HEK293 (cell line): ENCODE data around the gene SEC61A2.

Experiments
- HOXC10 ChIP-seq: sonication (generic); formaldehyde crosslinking; IDR thresholded peaks from 2 replicates; pipeline ENCODE4 v1.8.1; 2023; ENCODE audit warnings: mild to moderate bottlenecking, missing genetic modification reagents
- IKZF3 ChIP-seq: fragments of 450-650 bp; IDR thresholded peaks from 2 replicates; pipeline ENCODE4 v1.5.0; 2018; ENCODE audit warnings: missing biosample characterization, mild to moderate bottlenecking, missing genetic modification characterization, moderate library complexity
- MZF1 ChIP-seq: fragments of 450-650 bp; formaldehyde crosslinking; IDR thresholded peaks from 2 replicates; pipeline ENCODE4 v1.5.1; 2017; ENCODE audit warnings: missing biosample characterization, missing genetic modification characterization, borderline replicate concordance
- SP7 ChIP-seq: fragments of 450-650 bp; formaldehyde crosslinking; IDR thresholded peaks from 2 replicates; pipeline ENCODE4 v1.5.1; 2016; ENCODE audit warnings: missing biosample characterization, missing genetic modification characterization
- WT1 ChIP-seq: fragments of 450-650 bp; formaldehyde crosslinking; IDR thresholded peaks from 2 replicates; pipeline ENCODE4 v1.5.1; 2016; ENCODE audit warnings: missing biosample characterization, missing genetic modification characterization
- ZNF112 ChIP-seq: fragments of 450-650 bp; formaldehyde crosslinking; IDR thresholded peaks from 2 replicates; pipeline ENCODE4 v1.5.0; 2017; ENCODE audit warnings: missing biosample characterization, missing genetic modification characterization
- ZNF133 ChIP-seq: fragments of 450-650 bp; formaldehyde crosslinking; IDR thresholded peaks from 2 replicates; pipeline ENCODE4 v1.5.1; 2016; ENCODE audit warnings: missing biosample characterization, missing genetic modification characterization
- ZNF221 ChIP-seq: fragments of 450-650 bp; formaldehyde crosslinking; IDR thresholded peaks from 2 replicates; pipeline ENCODE4 v1.5.1; 2017; ENCODE audit warnings: missing biosample characterization, missing genetic modification characterization, borderline replicate concordance
- ZNF239 ChIP-seq: fragments of 450-650 bp; formaldehyde crosslinking; IDR thresholded peaks from 2 replicates; pipeline ENCODE4 v1.5.1; 2016; ENCODE audit warnings: missing biosample characterization, missing genetic modification characterization
- ZNF292 ChIP-seq: fragments of 450-650 bp; formaldehyde crosslinking; IDR thresholded peaks from 2 replicates; pipeline ENCODE4 v1.5.1; 2016; ENCODE audit warnings: low read depth, missing biosample characterization, missing genetic modification characterization, borderline replicate concordance
- ZNF350 ChIP-seq: fragments of 450-650 bp; formaldehyde crosslinking; IDR thresholded peaks from 2 replicates; pipeline ENCODE4 v1.5.0; 2017; ENCODE audit warnings: missing biosample characterization, mild to moderate bottlenecking, missing genetic modification characterization
- ZNF391 ChIP-seq: fragments of 450-650 bp; formaldehyde crosslinking; IDR thresholded peaks from 2 replicates; pipeline ENCODE4 v1.5.1; 2016; ENCODE audit warnings: low read depth, missing biosample characterization, missing genetic modification characterization, borderline replicate concordance
- ZNF510 ChIP-seq: fragments of 450-650 bp; formaldehyde crosslinking; IDR thresholded peaks from 2 replicates; pipeline ENCODE4 v1.5.1; 2018; ENCODE audit warnings: mild to moderate bottlenecking, missing genetic modification characterization, missing biosample characterization; ENCODE audit not compliant: insufficient replicate concordance
- ZNF530 ChIP-seq: fragments of 450-650 bp; formaldehyde crosslinking; IDR thresholded peaks from 2 replicates; pipeline ENCODE4 v1.5.1; 2016; ENCODE audit warnings: low read depth, missing biosample characterization, missing genetic modification characterization
- ZNF626 ChIP-seq: fragments of 450-650 bp; sonication (Bioruptor Pico); formaldehyde crosslinking; IDR thresholded peaks from 2 replicates; pipeline ENCODE4 v1.5.1; 2018; ENCODE audit warnings: missing biosample characterization, missing genetic modification characterization, inconsistent platforms
- ZNF658 ChIP-seq: fragments of 450-650 bp; formaldehyde crosslinking; IDR thresholded peaks from 2 replicates; pipeline ENCODE4; 2016; ENCODE audit warnings: missing biosample characterization, missing genetic modification characterization
- ZNF677 ChIP-seq: fragments of 450-650 bp; IDR thresholded peaks from 2 replicates; pipeline ENCODE4 v1.5.0; 2018; ENCODE audit warnings: missing biosample characterization, mild to moderate bottlenecking, missing genetic modification characterization, moderate library complexity
- ZNF701 ChIP-seq: fragments of 450-650 bp; formaldehyde crosslinking; IDR thresholded peaks from 2 replicates; pipeline ENCODE4 v1.5.1; 2016; ENCODE audit warnings: missing biosample characterization, missing genetic modification characterization
- ZNF707 ChIP-seq: fragments of 450-650 bp; formaldehyde crosslinking; IDR thresholded peaks from 2 replicates; pipeline ENCODE4 v1.5.1; 2016; ENCODE audit warnings: missing biosample characterization, missing genetic modification characterization
- ZNF785 ChIP-seq: fragments of 450-650 bp; formaldehyde crosslinking; IDR thresholded peaks from 2 replicates; pipeline ENCODE4 v1.5.1; 2016; ENCODE audit warnings: missing biosample characterization, missing genetic modification characterization
- TF ChIP-seq, protein P1 (sequence below): fragments of 450-650 bp; IDR thresholded peaks from 2 replicates; pipeline ENCODE4 v1.5.1; 2018; ENCODE audit warnings: missing biosample characterization, mild to moderate bottlenecking, missing genetic modification characterization
- TF ChIP-seq, protein P2 (sequence below): fragments of 450-650 bp; formaldehyde crosslinking; IDR thresholded peaks from 2 replicates; pipeline ENCODE4 v1.5.1; 2016; ENCODE audit warnings: missing biosample characterization, missing genetic modification characterization, borderline replicate concordance
- TF ChIP-seq, protein P3 (sequence below): fragments of 450-650 bp; formaldehyde crosslinking; IDR thresholded peaks from 2 replicates; pipeline ENCODE4 v1.5.1; 2016; ENCODE audit warnings: missing biosample characterization, missing genetic modification characterization
- TF ChIP-seq, protein P4 (sequence below): fragments of 450-650 bp; formaldehyde crosslinking; IDR thresholded peaks from 2 replicates; pipeline ENCODE4 v1.5.1; 2017; ENCODE audit warnings: missing biosample characterization, missing genetic modification characterization
- TF ChIP-seq, protein P5 (sequence below): fragments of 450-650 bp; formaldehyde crosslinking; IDR thresholded peaks from 2 replicates; pipeline ENCODE4 v1.5.1; 2016; ENCODE audit warnings: missing biosample characterization, missing genetic modification characterization

SEC61A2 gene

DNA sequence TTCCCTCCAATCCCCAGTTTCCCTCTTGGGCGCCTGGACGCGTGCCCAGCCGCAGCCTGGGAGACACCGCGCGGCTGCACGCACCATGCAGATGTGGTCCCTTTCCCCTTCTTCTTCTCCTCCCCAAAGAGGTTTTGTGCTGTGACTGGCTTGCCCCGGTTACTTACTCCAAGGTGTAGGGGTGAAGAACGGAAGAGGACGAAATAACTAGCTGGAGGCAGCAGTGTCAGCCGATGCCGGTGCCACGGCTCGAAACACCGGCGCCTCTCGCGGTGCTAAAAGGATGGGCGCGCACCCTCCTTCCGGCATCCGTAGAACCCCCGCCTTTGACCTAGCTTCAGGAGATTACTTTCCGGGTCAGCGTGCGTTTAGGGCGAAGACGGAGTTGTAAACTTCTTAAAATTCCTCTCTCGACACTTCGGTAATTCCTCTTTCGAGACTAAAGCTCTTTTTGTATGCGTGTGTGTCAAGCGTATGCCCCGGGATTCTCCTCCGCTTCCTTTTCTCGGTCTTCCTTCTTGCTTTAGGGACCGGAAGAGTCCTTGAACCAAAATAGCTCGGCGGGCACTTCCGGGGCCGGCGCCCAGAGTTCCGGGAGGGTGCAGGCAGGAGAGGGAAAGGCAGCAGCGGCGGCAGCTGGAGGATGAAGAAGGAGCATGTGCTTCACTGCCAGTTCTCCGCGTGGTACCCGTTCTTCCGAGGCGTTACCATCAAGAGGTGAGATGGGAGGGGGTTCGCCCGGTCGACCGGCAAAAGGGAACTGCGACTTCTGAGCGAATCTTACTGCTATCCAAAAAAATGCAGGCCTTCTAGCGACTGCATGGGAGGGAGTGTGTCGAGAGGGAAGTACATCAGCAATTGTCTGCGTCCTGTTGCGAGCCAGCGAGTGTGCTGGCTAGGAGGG lies 66.4 kb downstream of the SEC61A2 start, which contains the start of the genes CDC123 and NUDT5 (continued):
- no peak; the same call in 1 of the 2 replicates for TF ChIP-seq HOXC10 (CRISPR knock-in tag)
- TF ChIP-seq ZNF701 (tag by site-specific recombination) = no peak
- no peak for TF ChIP-seq ZNF350
- TF ChIP-seq ZNF530 (tag by site-specific recombination) = no peak
- TF ChIP-seq ZNF707 (tag by site-specific recombination) = no peak
- TF ChIP-seq, protein P1, sequence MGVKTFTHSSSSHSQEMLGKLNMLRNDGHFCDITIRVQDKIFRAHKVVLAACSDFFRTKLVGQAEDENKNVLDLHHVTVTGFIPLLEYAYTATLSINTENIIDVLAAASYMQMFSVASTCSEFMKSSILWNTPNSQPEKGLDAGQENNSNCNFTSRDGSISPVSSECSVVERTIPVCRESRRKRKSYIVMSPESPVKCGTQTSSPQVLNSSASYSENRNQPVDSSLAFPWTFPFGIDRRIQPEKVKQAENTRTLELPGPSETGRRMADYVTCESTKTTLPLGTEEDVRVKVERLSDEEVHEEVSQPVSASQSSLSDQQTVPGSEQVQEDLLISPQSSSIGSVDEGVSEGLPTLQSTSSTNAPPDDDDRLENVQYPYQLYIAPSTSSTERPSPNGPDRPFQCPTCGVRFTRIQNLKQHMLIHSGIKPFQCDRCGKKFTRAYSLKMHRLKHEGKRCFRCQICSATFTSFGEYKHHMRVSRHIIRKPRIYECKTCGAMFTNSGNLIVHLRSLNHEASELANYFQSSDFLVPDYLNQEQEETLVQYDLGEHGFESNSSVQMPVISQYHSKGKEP (tag by site-specific recombination) = no peak; the same call in 1 of the 2 replicates
- TF ChIP-seq, protein P2, sequence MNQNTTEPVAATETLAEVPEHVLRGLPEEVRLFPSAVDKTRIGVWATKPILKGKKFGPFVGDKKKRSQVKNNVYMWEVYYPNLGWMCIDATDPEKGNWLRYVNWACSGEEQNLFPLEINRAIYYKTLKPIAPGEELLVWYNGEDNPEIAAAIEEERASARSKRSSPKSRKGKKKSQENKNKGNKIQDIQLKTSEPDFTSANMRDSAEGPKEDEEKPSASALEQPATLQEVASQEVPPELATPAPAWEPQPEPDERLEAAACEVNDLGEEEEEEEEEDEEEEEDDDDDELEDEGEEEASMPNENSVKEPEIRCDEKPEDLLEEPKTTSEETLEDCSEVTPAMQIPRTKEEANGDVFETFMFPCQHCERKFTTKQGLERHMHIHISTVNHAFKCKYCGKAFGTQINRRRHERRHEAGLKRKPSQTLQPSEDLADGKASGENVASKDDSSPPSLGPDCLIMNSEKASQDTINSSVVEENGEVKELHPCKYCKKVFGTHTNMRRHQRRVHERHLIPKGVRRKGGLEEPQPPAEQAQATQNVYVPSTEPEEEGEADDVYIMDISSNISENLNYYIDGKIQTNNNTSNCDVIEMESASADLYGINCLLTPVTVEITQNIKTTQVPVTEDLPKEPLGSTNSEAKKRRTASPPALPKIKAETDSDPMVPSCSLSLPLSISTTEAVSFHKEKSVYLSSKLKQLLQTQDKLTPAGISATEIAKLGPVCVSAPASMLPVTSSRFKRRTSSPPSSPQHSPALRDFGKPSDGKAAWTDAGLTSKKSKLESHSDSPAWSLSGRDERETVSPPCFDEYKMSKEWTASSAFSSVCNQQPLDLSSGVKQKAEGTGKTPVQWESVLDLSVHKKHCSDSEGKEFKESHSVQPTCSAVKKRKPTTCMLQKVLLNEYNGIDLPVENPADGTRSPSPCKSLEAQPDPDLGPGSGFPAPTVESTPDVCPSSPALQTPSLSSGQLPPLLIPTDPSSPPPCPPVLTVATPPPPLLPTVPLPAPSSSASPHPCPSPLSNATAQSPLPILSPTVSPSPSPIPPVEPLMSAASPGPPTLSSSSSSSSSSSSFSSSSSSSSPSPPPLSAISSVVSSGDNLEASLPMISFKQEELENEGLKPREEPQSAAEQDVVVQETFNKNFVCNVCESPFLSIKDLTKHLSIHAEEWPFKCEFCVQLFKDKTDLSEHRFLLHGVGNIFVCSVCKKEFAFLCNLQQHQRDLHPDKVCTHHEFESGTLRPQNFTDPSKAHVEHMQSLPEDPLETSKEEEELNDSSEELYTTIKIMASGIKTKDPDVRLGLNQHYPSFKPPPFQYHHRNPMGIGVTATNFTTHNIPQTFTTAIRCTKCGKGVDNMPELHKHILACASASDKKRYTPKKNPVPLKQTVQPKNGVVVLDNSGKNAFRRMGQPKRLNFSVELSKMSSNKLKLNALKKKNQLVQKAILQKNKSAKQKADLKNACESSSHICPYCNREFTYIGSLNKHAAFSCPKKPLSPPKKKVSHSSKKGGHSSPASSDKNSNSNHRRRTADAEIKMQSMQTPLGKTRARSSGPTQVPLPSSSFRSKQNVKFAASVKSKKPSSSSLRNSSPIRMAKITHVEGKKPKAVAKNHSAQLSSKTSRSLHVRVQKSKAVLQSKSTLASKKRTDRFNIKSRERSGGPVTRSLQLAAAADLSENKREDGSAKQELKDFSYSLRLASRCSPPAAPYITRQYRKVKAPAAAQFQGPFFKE (tag by site-specific recombination) = no peak
- no peak for TF ChIP-seq ZNF677 (tag by site-specific recombination)
- TF ChIP-seq ZNF292 (tag by site-specific recombination) = no peak
- TF ChIP-seq, protein P3, sequence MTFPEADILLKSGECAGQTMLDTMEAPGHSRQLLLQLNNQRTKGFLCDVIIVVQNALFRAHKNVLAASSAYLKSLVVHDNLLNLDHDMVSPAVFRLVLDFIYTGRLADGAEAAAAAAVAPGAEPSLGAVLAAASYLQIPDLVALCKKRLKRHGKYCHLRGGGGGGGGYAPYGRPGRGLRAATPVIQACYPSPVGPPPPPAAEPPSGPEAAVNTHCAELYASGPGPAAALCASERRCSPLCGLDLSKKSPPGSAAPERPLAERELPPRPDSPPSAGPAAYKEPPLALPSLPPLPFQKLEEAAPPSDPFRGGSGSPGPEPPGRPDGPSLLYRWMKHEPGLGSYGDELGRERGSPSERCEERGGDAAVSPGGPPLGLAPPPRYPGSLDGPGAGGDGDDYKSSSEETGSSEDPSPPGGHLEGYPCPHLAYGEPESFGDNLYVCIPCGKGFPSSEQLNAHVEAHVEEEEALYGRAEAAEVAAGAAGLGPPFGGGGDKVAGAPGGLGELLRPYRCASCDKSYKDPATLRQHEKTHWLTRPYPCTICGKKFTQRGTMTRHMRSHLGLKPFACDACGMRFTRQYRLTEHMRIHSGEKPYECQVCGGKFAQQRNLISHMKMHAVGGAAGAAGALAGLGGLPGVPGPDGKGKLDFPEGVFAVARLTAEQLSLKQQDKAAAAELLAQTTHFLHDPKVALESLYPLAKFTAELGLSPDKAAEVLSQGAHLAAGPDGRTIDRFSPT (tag by site-specific recombination) = 0 out of 2 replicates have a peak, but pooled peaks have one; percentile 16
- peak; percentile 61 for TF ChIP-seq IKZF3 (tag by site-specific recombination)
- TF ChIP-seq, protein P4, sequence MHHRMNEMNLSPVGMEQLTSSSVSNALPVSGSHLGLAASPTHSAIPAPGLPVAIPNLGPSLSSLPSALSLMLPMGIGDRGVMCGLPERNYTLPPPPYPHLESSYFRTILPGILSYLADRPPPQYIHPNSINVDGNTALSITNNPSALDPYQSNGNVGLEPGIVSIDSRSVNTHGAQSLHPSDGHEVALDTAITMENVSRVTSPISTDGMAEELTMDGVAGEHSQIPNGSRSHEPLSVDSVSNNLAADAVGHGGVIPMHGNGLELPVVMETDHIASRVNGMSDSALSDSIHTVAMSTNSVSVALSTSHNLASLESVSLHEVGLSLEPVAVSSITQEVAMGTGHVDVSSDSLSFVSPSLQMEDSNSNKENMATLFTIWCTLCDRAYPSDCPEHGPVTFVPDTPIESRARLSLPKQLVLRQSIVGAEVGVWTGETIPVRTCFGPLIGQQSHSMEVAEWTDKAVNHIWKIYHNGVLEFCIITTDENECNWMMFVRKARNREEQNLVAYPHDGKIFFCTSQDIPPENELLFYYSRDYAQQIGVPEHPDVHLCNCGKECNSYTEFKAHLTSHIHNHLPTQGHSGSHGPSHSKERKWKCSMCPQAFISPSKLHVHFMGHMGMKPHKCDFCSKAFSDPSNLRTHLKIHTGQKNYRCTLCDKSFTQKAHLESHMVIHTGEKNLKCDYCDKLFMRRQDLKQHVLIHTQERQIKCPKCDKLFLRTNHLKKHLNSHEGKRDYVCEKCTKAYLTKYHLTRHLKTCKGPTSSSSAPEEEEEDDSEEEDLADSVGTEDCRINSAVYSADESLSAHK (tag by site-specific recombination) = 0 out of 2 replicates have a peak, but pooled peaks have one; percentile 15
- no peak; the same call in 1 of the 2 replicates for TF ChIP-seq ZNF391
- 0 out of 2 replicates have a peak, but pooled peaks have one; percentile 67 for TF ChIP-seq MZF1 (tag by site-specific recombination)
- no peak for TF ChIP-seq ZNF239 (tag by site-specific recombination)
- TF ChIP-seq ZNF133 (tag by site-specific recombination) = no peak
- no peak for TF ChIP-seq ZNF658 (tag by site-specific recombination)
- TF ChIP-seq ZNF626 (tag by site-specific recombination) = no peak
- TF ChIP-seq ZNF221 = no peak
- TF ChIP-seq ZNF510 = no peak
- no peak for TF ChIP-seq ZNF112 (tag by site-specific recombination)
- 0 out of 2 replicates have a peak, but pooled peaks have one; percentile 23 for TF ChIP-seq WT1
- TF ChIP-seq, protein P5, sequence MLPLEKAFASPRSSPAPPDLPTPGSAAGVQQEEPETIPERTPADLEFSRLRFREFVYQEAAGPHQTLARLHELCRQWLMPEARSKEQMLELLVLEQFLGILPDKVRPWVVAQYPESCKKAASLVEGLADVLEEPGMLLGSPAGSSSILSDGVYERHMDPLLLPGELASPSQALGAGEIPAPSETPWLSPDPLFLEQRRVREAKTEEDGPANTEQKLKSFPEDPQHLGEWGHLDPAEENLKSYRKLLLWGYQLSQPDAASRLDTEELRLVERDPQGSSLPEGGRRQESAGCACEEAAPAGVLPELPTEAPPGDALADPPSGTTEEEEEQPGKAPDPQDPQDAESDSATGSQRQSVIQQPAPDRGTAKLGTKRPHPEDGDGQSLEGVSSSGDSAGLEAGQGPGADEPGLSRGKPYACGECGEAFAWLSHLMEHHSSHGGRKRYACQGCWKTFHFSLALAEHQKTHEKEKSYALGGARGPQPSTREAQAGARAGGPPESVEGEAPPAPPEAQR (tag by site-specific recombination) = no peak
- TF ChIP-seq SP7 (tag by site-specific recombination) = peak; percentile 80
- no peak for TF ChIP-seq ZNF785
